Cardiac muscle cell (in vitro differentiated cells and primary cell): ENCODE results near the gene ACACA. TPM values are rescaled to one million over a fixed set of nuclear protein-coding genes. Genes with fewer than 3 reads are reported as not detected.
A peak's percentile ranks its signal among the peaks of the same experiment; 100 is the strongest.

Experiments used
- DNase-seq, 2 donors: peaks; one replicate each; pipeline versions ENCODE4 v3.0.0 to v3.0.0-alpha.2; 2010 to 2017; ENCODE audit warnings: low read depth in 1 of 2, low spot score in 1 of 2
- H3K27ac ChIP-seq: fragments of 200-600 bp; sonication (generic); 2 replicates; pipeline ENCODE4 v1.5.1; 2016
- H3K27me3 ChIP-seq: fragments of 200-600 bp; sonication (generic); 2 replicates; pipeline ENCODE4 v1.6.0; 2016; ENCODE audit warnings: control low read depth
- H3K36me3 ChIP-seq: fragments of 200-600 bp; sonication (generic); 2 replicates; pipeline ENCODE4 v1.5.1; 2016; ENCODE audit warnings: control low read depth
- H3K4me1 ChIP-seq: fragments of 200-600 bp; sonication (generic); 2 replicates; pipeline ENCODE4 v1.8.1; 2017; ENCODE audit warnings: low read depth, mild to moderate bottlenecking, mixed run types
- H3K4me3 ChIP-seq: fragments of 200-600 bp; sonication (generic); 2 replicates; pipeline ENCODE4 v1.5.1; 2016; ENCODE audit warnings: mild to moderate bottlenecking
- H3K9me3 ChIP-seq: fragments of 200-600 bp; sonication (generic); 2 replicates; pipeline ENCODE4 v1.5.1; 2017; ENCODE audit warnings: low read depth, mild to moderate bottlenecking, control low read depth
- polyA plus RNA-seq: library from polyadenylated mRNA; unstranded; fragments of >200 nt; fragmentation: Nextera tagmentation; extraction: Ambion mirVana; gene quantifications from 2 replicates; pipeline ENCODE4 v1.2.1, GENCODE V29; 2016
- total RNA-seq: library from RNA; depleted of rRNA; stranded (reverse); fragments of >200 nt; gene quantifications from 2 replicates; pipeline ENCODE4 v1.2.3, GENCODE V29; 2016
- TF ChIP-seq, protein P1 (sequence below): IDR thresholded peaks from 2 replicates; pipeline ENCODE4 v1.5.1; 2012; ENCODE audit warnings: low read depth, mild to moderate bottlenecking, low read length

ACACA gene
- total and polyA plus RNA-seq, 2 experiments from 2014 or later, result 42.5 to 47.6 TPM

DNA sequence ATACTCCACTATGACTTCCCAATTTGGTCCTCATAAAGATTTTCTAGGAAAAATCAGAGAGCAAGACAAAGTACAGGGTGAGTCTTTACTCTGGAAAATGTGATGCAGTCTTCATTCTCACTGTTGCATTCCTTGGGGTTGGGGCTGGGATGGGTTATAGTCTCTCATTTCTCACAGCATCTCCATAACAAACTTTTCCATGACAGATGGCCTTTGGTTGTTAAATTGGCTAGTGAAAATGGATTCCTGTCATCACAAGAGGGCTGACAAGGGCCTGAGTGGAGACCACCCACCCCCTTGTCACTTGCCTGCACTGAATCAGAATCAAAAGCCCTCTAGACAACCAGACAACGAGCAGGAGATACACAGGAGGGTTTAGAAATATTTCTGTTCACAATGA, 283.2 kb downstream of the ACACA start:
- peaks cover 39% of the 10 kb centered on the region for H3K4me1 ChIP-seq
- H3K9me3 ChIP-seq, result no peaks in the 10 kb centered on the region
- H3K27ac ChIP-seq, result peak overlapping the region; percentile 13
- no peaks in the 10 kb centered on the region for H3K27me3 ChIP-seq
- TF ChIP-seq, protein P1, sequence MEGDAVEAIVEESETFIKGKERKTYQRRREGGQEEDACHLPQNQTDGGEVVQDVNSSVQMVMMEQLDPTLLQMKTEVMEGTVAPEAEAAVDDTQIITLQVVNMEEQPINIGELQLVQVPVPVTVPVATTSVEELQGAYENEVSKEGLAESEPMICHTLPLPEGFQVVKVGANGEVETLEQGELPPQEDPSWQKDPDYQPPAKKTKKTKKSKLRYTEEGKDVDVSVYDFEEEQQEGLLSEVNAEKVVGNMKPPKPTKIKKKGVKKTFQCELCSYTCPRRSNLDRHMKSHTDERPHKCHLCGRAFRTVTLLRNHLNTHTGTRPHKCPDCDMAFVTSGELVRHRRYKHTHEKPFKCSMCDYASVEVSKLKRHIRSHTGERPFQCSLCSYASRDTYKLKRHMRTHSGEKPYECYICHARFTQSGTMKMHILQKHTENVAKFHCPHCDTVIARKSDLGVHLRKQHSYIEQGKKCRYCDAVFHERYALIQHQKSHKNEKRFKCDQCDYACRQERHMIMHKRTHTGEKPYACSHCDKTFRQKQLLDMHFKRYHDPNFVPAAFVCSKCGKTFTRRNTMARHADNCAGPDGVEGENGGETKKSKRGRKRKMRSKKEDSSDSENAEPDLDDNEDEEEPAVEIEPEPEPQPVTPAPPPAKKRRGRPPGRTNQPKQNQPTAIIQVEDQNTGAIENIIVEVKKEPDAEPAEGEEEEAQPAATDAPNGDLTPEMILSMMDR, result no peak
- H3K36me3 ChIP-seq, result peaks cover 12% of the 10 kb centered on the region
- no peak overlapping the region for H3K4me3 ChIP-seq
- peak in 1 of 2 donors; percentile 64 for DNase-seq

DNA sequence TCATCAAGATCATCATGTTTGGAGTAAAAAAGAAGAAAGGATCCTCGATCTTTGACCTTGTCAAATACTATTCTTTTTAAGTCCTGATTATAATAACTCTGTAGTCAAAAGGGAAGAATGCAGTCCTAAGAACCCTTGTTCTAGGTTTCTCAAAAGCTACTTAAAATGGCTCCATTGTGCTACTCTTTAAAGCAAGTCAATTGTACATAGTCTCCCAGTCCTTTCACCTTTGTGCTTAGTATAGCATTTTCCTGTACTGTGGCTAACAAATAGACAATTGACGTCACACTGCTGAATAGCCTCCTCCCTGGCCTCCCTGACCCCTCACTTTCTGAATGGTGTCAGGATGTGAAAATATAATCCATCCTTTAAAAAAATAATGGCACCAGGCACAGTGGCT, 285.0 kb downstream of the ACACA start:
- DNase-seq, result no peak
- H3K9me3 ChIP-seq, result no peaks in the 10 kb centered on the region
- peaks cover 10% of the 10 kb centered on the region for H3K36me3 ChIP-seq
- H3K27ac ChIP-seq, result no peak overlapping the region
- peaks cover 39% of the 10 kb centered on the region for H3K4me1 ChIP-seq
- H3K27me3 ChIP-seq, result no peaks in the 10 kb centered on the region
- TF ChIP-seq, protein P1, result no peak
- no peak overlapping the region for H3K4me3 ChIP-seq

DNA sequence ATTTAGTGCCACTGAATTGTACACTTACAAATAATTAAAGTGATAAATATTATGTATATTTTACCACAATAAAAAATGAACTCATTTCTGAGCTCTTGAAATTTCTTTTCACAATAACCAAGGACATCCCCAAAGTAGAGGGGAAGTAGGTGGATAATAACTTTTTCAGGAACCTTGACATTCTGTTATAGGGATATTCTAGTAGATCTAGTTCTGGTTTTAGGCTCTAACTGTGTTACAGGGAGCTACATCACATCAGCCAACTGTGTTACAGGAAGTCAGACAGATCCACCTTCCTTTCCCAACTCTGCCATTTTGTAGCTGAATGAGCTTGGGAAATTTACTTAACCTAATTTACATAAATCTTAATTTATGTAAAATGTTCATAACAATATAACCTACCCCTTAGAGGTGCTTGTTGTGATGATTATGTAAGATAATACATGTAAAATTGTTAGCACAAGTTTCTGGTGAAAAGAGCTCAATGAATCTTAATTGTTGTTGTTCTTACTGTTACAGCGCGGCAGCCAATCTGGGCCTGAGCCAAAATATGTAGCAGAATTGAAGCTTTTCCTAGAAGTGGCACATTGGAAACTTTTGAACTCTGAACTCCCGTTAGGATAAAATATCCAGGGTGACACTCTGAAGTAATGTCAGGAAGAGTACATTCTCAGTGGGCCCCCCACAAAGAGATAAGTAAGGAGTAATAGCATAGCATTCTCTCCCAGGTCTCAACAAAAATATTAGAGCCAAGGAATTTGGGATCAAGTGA, 288.1 kb downstream of the ACACA start:
- TF ChIP-seq, protein P1, result no peak
- Histone ChIP-seq H3K4me3 (no peak overlapping the region), H3K27ac (no peak overlapping the region), H3K9me3 (no peaks in the 10 kb centered on the region), H3K4me1 (peaks cover 18% of the 10 kb centered on the region), H3K36me3 (peaks cover 10% of the 10 kb centered on the region), H3K27me3 (no peaks in the 10 kb centered on the region)
- DNase-seq, result peak in 1 of 2 donors; percentile 15

DNA sequence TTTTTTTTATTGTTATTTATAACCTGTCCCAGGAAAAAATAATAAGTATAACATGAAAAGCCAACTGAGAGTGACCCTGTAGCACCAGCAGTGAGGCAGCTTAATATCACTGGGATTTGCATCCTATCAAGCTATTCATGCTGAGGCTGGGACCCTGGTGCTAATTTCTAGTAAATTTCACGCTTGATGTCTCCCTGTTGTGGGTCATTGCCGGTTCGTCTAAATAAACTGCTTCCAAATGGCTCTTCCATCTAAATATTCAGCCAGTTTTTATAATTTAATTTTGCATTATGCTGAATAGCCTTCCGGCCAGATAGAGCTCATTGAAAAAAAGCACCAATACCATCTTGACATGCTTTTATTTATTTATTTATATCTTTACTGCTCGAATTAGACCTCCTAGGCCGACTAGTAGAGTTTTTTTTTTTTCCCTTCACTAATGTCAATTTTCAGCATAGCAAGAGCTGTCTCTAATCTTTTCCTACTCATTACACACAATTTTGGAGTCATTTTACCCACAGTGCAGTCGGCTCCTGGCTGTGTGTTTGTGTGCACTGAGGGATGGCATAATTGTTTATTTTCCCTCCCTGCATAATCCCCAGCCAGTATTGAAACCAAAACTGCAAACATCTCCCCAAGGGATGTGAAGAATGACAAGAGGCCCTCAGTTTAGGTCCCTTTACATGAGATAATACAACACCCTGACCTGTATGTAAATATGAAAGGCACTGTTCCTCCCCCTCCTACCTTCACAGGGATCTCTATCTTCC, 289.1 kb downstream of the ACACA start:
- DNase-seq, result no peak
- Histone ChIP-seq H3K4me1 (peaks cover 10% of the 10 kb centered on the region), H3K27me3 (no peaks in the 10 kb centered on the region), H3K36me3 (peaks cover 10% of the 10 kb centered on the region), H3K9me3 (no peaks in the 10 kb centered on the region), H3K27ac (no peak overlapping the region), H3K4me3 (no peak overlapping the region)
- TF ChIP-seq, protein P1, result no peak

DNA sequence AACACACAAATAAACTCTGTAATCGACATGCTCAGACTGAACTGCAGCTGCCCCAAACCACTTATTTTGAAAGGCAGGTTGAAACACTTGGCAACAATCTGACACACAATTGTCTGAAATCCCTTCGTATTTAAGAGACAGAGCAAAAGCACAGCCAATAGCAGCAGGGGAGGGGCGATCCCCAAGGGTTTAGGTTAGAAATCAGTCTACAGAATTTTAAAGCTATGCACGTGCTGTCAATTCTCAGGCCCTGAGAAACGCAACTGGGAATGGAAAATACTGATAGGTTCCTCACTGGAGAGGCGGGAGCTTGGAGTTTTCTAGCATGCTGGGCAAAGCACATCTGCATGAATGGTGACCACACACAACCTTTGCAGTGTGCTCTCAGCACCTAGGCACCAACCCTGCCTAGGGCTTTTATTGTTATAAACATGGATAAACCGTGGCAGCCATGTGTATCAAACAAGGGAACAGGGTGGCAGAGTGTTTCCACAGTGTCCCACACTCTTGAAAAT, 289.9 kb downstream of the ACACA start:
- no peak for DNase-seq
- TF ChIP-seq, protein P1, result no peak
- Histone ChIP-seq H3K4me1 (peaks cover 10% of the 10 kb centered on the region), H3K27ac (no peak overlapping the region), H3K27me3 (no peaks in the 10 kb centered on the region), H3K36me3 (peaks cover 13% of the 10 kb centered on the region), H3K4me3 (no peak overlapping the region), H3K9me3 (no peaks in the 10 kb centered on the region)
